ENCODE measurements around the gene PWWP2B.
"Not testable (repeated sequence)": the region's sequence is repeated elsewhere in the genome, so short reads cannot be mapped to it uniquely, and the experiment has no call there.

Gene PWWP2B

GRCh38 chr10:132351611-132352010, 45.4 kb upstream of the PWWP2B start:
- TF ChIP-seq EZH2phosphoT487 (IDR thresholded peaks at IDR 0.05; ENCODE audit: borderline replicate concordance) (no peak), CTCF (conservative IDR thresholded peaks at IDR 0.05; ENCODE audit: low read length) (no peak)
- Histone ChIP-seq H3K27me3 (ENCODE audit: insufficient read depth, low read length, poor library complexity, severe bottlenecking) (no peaks in the 10 kb centered on the region), H3K4me2 (ENCODE audit: low read depth, low read length, poor library complexity, severe bottlenecking) (no peak overlapping the region), H2AFZ (ENCODE audit: low read length) (no peak overlapping the region), H4K20me1 (ENCODE audit: insufficient read depth, low read length, poor library complexity, severe bottlenecking) (no peaks in the 10 kb centered on the region), H3K9me3 (ENCODE audit: insufficient read depth, low read depth, low read length) (no peaks in the 10 kb centered on the region), H3K4me1 (ENCODE audit: insufficient read depth, low read length, poor library complexity, severe bottlenecking) (no peaks in the 10 kb centered on the region), H3K36me3 (ENCODE audit: insufficient read depth, low read length) (no peaks in the 10 kb centered on the region), H3F3A (ENCODE audit: low read depth) (no peaks in the 10 kb centered on the region), H3K9ac (ENCODE audit: low read depth, low read length, poor library complexity, severe bottlenecking) (no peak overlapping the region), H3K79me2 (ENCODE audit: insufficient read depth, low read length) (no peaks in the 10 kb centered on the region), H3K4me3 (ENCODE audit: low read length, poor library complexity, severe bottlenecking) (no peak overlapping the region), H3K9me2 (replicated peaks; ENCODE audit: low read depth, low read length) (no peaks in the 10 kb centered on the region)

DNA sequence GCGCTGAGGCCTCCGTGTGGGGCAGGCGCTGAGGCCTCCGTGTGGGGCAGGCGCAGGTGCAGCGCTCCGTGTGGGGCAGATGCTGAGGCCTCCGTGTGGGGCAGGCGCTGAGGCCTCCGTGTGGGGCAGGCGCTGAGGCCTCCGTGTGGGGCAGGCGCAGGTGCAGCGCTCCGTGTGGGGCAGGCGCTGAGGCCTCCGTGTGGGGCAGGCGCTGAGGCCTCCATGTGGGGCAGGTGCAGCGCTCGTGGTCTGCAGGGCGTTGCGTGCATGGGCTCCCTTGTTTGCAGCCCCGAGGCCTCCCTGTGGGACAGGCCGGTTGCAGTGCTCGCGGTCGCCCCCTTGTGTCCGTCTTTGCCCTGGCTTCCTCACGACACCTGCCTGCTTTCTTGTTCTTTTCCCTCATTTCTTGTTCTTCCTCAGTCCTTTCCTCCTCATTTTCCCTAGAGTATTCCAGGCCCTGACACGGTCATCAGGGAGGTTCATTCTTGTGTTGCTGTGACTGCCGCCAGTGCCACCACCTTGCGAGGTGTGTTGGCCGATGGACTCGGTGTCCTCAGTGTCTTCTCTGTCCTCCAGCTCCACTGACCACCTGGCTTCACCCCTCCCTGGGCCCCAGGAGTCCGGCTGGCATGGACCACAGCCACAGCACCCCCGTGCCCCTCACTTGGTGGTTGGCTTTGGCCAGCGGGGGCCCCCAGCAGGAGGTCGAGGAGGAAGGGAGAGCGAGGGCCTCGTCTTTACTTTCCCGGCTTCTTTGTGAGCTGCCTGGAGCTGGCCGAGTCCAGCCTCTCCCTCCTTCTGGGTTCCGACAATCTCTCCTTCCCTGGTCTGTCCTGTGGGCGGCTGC, 44.3 kb upstream of the PWWP2B start:
- not testable (repeated sequence) for H3K9me2 ChIP-seq (replicated peaks; ENCODE audit: low read depth, low read length); H3K79me2 ChIP-seq (ENCODE audit: insufficient read depth, low read length); H3K9me3 ChIP-seq (ENCODE audit: insufficient read depth, low read depth, low read length); H3K4me3 ChIP-seq (ENCODE audit: low read length, poor library complexity, severe bottlenecking); H3K4me2 ChIP-seq (ENCODE audit: low read depth, low read length, poor library complexity, severe bottlenecking); H4K20me1 ChIP-seq (ENCODE audit: insufficient read depth, low read length, poor library complexity, severe bottlenecking); H3K27me3 ChIP-seq (ENCODE audit: insufficient read depth, low read length, poor library complexity, severe bottlenecking); H3K36me3 ChIP-seq (ENCODE audit: insufficient read depth, low read length); H2AFZ ChIP-seq (ENCODE audit: low read length); H3K9ac ChIP-seq (ENCODE audit: low read depth, low read length, poor library complexity, severe bottlenecking); H3K4me1 ChIP-seq (ENCODE audit: insufficient read depth, low read length, poor library complexity, severe bottlenecking); H3F3A ChIP-seq (ENCODE audit: low read depth)
- peak; percentile 61 for TF ChIP-seq CTCF (conservative IDR thresholded peaks at IDR 0.05; ENCODE audit: low read length)

DNA sequence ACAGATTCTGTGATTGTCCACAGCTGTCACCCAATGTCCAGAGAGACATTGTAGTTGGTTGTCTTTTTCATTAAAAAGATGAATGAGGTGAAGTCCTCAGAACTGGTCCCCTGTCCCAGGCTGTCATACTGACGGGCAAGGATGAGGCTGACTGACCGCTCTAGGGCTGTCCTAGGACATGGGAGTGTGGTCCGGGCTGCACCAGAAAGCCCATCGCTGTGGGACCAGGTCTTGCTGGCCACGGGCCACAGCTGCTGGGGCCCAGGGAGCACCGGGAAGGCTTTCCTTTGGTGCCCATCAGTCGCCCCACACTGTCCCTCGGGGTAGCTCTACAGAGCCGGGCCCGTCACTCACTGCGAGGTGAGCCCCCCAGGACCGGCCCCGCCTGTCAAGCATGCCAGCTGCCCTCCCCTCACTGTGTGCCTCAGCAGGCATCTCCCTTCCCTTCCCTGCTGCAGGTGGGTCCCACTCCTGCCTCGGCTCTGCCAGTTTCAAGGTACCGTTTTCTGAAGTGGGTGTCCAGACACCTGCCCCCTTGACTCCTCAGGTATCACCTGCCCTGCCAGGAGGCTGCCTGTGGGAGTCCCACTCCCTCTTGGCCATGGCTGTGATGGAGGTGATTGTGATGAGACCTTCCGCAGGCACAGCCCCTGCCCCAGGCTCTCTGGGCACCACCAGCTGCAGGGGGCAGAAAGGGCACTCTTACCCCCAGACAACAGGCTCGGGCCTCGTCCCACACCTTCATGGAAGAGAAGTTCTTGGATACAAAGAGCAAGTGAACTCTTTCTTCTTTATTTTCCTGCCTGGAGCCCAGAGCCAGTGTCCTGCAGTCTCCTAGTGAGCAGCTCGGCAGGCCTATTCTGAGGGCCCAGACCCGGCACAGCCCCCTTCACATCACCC, 43.3 kb upstream of the PWWP2B start:
- Histone ChIP-seq H3K4me1 (ENCODE audit: insufficient read depth, low read length, poor library complexity, severe bottlenecking) (no peaks in the 10 kb centered on the region), H2AFZ (ENCODE audit: low read length) (no peak overlapping the region), H4K20me1 (ENCODE audit: insufficient read depth, low read length, poor library complexity, severe bottlenecking) (no peaks in the 10 kb centered on the region), H3K79me2 (ENCODE audit: insufficient read depth, low read length) (no peaks in the 10 kb centered on the region), H3K9ac (ENCODE audit: low read depth, low read length, poor library complexity, severe bottlenecking) (no peak overlapping the region), H3K4me3 (ENCODE audit: low read length, poor library complexity, severe bottlenecking) (no peak overlapping the region), H3K27me3 (ENCODE audit: insufficient read depth, low read length, poor library complexity, severe bottlenecking) (no peaks in the 10 kb centered on the region), H3K9me2 (replicated peaks; ENCODE audit: low read depth, low read length) (no peaks in the 10 kb centered on the region), H3F3A (ENCODE audit: low read depth) (no peaks in the 10 kb centered on the region), H3K4me2 (ENCODE audit: low read depth, low read length, poor library complexity, severe bottlenecking) (no peak overlapping the region), H3K36me3 (ENCODE audit: insufficient read depth, low read length) (no peaks in the 10 kb centered on the region), H3K9me3 (ENCODE audit: insufficient read depth, low read depth, low read length) (no peaks in the 10 kb centered on the region)
- no peak for TF ChIP-seq CTCF (conservative IDR thresholded peaks at IDR 0.05; ENCODE audit: low read length)

Data from Loucy (cell line).